OCI-LY1 (cell line): ENCODE data around the gene CNTN6.

Source experiments
- EZH2 ChIP-seq: fragments of 200-600 bp; sonication (generic), shearing (Covaris generic); IDR thresholded peaks from 2 replicates; pipeline ENCODE4 v1.8.0; 2017; ENCODE audit warnings: borderline replicate concordance, mixed run types, mild to moderate bottlenecking, antibody characterized with exemption, low read length, moderate library complexity, mixed read lengths
- TF ChIP-seq, protein P1 (sequence below): fragments of 200-600 bp; sonication (generic), shearing (Covaris generic); IDR thresholded peaks from 2 replicates; pipeline ENCODE4 v1.5.1; 2017; ENCODE audit warnings: mild to moderate bottlenecking, antibody characterized with exemption, low read length, moderate library complexity, mixed read lengths

DNA sequence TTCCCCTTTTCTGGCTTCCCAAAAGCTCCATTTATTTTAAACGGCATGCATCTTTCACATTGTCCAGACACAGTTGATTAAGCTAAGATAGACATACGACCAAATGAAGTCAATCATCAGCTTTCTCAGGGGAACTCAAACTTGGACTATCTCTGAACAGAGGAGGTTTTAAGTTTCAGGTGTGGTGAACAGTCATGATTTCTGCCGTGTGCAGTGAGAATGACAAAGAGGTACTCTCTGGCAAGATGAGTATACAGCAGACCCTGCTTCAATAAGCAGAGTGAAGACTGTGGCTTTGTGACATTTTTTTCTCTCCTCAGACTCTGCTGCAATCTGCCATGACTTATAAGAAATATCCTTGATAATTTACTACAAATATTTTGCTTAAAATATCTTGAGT, 307.7 kb downstream of the CNTN6 start:
- TF ChIP-seq, protein P1, sequence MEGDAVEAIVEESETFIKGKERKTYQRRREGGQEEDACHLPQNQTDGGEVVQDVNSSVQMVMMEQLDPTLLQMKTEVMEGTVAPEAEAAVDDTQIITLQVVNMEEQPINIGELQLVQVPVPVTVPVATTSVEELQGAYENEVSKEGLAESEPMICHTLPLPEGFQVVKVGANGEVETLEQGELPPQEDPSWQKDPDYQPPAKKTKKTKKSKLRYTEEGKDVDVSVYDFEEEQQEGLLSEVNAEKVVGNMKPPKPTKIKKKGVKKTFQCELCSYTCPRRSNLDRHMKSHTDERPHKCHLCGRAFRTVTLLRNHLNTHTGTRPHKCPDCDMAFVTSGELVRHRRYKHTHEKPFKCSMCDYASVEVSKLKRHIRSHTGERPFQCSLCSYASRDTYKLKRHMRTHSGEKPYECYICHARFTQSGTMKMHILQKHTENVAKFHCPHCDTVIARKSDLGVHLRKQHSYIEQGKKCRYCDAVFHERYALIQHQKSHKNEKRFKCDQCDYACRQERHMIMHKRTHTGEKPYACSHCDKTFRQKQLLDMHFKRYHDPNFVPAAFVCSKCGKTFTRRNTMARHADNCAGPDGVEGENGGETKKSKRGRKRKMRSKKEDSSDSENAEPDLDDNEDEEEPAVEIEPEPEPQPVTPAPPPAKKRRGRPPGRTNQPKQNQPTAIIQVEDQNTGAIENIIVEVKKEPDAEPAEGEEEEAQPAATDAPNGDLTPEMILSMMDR: no peak
- no peak for TF ChIP-seq EZH2
